Measurements from ENCODE around the gene SGCD.

DNA sequence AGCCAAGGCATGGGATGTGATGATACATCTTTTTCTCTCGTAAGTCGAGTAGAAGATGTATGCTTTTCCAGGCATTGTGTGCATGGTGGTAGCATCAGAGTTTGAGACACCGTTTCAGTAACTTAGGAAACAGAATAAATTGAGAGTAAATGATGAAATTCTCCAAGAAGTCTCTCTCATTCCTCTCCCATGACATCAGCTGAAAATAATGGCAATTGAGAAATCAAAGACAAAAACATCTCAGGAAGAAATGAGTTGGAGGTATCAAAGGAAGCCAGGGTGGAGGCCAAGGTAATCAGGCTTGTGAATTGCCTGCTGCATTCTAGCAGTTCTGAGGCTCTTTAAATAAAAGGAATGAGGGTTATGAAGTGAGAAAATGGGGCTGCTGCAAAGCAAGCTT, 53.9 kb downstream of the SGCD start:
- TF ChIP-seq, protein P1, sequence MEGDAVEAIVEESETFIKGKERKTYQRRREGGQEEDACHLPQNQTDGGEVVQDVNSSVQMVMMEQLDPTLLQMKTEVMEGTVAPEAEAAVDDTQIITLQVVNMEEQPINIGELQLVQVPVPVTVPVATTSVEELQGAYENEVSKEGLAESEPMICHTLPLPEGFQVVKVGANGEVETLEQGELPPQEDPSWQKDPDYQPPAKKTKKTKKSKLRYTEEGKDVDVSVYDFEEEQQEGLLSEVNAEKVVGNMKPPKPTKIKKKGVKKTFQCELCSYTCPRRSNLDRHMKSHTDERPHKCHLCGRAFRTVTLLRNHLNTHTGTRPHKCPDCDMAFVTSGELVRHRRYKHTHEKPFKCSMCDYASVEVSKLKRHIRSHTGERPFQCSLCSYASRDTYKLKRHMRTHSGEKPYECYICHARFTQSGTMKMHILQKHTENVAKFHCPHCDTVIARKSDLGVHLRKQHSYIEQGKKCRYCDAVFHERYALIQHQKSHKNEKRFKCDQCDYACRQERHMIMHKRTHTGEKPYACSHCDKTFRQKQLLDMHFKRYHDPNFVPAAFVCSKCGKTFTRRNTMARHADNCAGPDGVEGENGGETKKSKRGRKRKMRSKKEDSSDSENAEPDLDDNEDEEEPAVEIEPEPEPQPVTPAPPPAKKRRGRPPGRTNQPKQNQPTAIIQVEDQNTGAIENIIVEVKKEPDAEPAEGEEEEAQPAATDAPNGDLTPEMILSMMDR (IDR thresholded peaks at IDR 0.05) = no peak
- TF ChIP-seq POLR2A (IDR thresholded peaks at IDR 0.05) = no peak
